Transverse colon (tissue), 4 donors: ENCODE data around the gene GRM7. TPM values are rescaled to one million over a fixed set of nuclear protein-coding genes. Genes with fewer than 3 reads are reported as not detected.

Experiments used
- DNase-seq: peaks from one replicate; pipeline ENCODE4 v3.0.0-alpha.2; 2019
- H3K27ac ChIP-seq, 4 donors: fragments of 200-600 bp; sonication (generic); 2 replicates each; pipeline ENCODE4 v1.5.1; 2016 to 2018; ENCODE audit warnings: inconsistent platforms in 4 of 4
- H3K27me3 ChIP-seq: fragments of 200-600 bp; sonication (generic); 2 replicates; pipeline ENCODE4 v1.5.1; 2017; ENCODE audit warnings: inconsistent platforms
- H3K36me3 ChIP-seq, 4 donors: fragments of 200-600 bp; sonication (generic); 2 replicates each; pipeline ENCODE4 v1.5.1; 2017 to 2019; ENCODE audit warnings: inconsistent platforms in 4 of 4
- H3K4me1 ChIP-seq, 4 donors: fragments of 200-600 bp; sonication (generic); 2 replicates each; pipeline ENCODE4 v1.5.1; 2017 to 2020; ENCODE audit warnings: inconsistent platforms in 4 of 4
- H3K4me3 ChIP-seq, 4 donors: fragments of 200-600 bp; sonication (generic); 1 replicate in 1 of 4; 2 replicates in 3 of 4; pipeline versions ENCODE4 v1.5.1 to v1.6.1; 2017 to 2019; ENCODE audit warnings: inconsistent platforms in 4 of 4
- H3K9me3 ChIP-seq, 2 donors: fragments of 200-600 bp; sonication (generic); 2 replicates each; pipeline ENCODE4 v1.5.1; 2017 to 2019; ENCODE audit warnings: inconsistent platforms in 2 of 2
- EP300 ChIP-seq: sonication (generic); formaldehyde crosslinking; IDR thresholded peaks from one replicate; pipeline ENCODE4 v1.6.1; 2017; ENCODE audit warnings: antibody characterized with exemption, low read depth
- POLR2A ChIP-seq: fragments of 450-650 bp; IDR thresholded peaks from one replicate; pipeline ENCODE4 v1.6.1; 2016; ENCODE audit warnings: antibody characterized with exemption, mild to moderate bottlenecking, moderate library complexity
- POLR2AphosphoS5 ChIP-seq, 3 donors: sonication (generic); formaldehyde crosslinking; IDR thresholded peaks; one replicate each; pipeline ENCODE4 v1.6.1; 2016; ENCODE audit warnings: antibody characterized with exemption in 3 of 3
- WGBS, 2 donors: methylation state at CpG; one replicate each; pipeline ENCODE4 v1.1.5; 2018; ENCODE audit warnings: low coverage in 1 of 2; 5-methylcytosine and 5-hydroxymethylcytosine counted together
- in situ Hi-C, 4 donors: fragments of 200-750 bp; cut with MboI; loops; one replicate each; pipeline versions ENCODE4 v1.15.0 to v1.15.1; 2017; ENCODE audit warnings: low sequenced_read_pairs in 3 of 4, low pct_ligation_motif_present in 1 of 4, low pct_unique_long_range_greater_than_20kb in 1 of 4
- intact Hi-C: fragments of 100-400 bp; cut with DNase I; formaldehyde crosslinking; loops from one replicate; pipeline ENCODE4 v1.15.1; 2023; ENCODE audit warnings: low total_unique reads
- total RNA-seq, 4 donors: library from RNA; depleted of rRNA; stranded (reverse); fragments of >200 nt; gene quantifications; one replicate each; pipeline ENCODE4 v1.1.0, GENCODE V29; 2016
- TF ChIP-seq, protein P1 (sequence below), 5 experiments: fragments of 200-600 bp in 3 of 5; fragments of 450-650 bp in 2 of 5; sonication (generic) in 3 of 5; IDR thresholded peaks; 1 replicate in 2 of 5; 2 replicates in 3 of 5; pipeline ENCODE4 v1.5.1; 2016 to 2017; ENCODE audit warnings: antibody characterized with exemption in 5 of 5, inconsistent platforms in 3 of 5, mild to moderate bottlenecking in 2 of 5, moderate library complexity in 1 of 5

Gene GRM7
- total RNA-seq, 4 donors from 2014 or later: 0.14 to 0.20 (median 0.16) TPM; not detected in 1

- Histone ChIP-seq H3K27ac (no peak overlapping the region), H3K27me3 (no peaks in the 10 kb centered on the region), H3K4me1 (no peaks in the 10 kb centered on the region), H3K9me3 (no peaks in the 10 kb centered on the region), H3K36me3 (no peaks in the 10 kb centered on the region), H3K4me3 (no peak overlapping the region)
- TF ChIP-seq POLR2AphosphoS5 (IDR thresholded peaks at IDR 0.05) (no peak), POLR2A (no peak), EP300 (no peak)
- TF ChIP-seq, protein P1, sequence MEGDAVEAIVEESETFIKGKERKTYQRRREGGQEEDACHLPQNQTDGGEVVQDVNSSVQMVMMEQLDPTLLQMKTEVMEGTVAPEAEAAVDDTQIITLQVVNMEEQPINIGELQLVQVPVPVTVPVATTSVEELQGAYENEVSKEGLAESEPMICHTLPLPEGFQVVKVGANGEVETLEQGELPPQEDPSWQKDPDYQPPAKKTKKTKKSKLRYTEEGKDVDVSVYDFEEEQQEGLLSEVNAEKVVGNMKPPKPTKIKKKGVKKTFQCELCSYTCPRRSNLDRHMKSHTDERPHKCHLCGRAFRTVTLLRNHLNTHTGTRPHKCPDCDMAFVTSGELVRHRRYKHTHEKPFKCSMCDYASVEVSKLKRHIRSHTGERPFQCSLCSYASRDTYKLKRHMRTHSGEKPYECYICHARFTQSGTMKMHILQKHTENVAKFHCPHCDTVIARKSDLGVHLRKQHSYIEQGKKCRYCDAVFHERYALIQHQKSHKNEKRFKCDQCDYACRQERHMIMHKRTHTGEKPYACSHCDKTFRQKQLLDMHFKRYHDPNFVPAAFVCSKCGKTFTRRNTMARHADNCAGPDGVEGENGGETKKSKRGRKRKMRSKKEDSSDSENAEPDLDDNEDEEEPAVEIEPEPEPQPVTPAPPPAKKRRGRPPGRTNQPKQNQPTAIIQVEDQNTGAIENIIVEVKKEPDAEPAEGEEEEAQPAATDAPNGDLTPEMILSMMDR (IDR thresholded peaks at IDR 0.05): no peak
- intact Hi-C loops (no loop called here), in situ Hi-C loops (no loop called here)
- no peak for DNase-seq
- WGBS, 2 donors: 83 to 84% methylated on average over 5 of the region's 5 CpGs
These were observed 388.7 kb downstream of the GRM7 start for GRCh38 chr3:7249493-7250076.

GRCh38 chr3:7254251-7254650 lies 393.3 kb downstream of the GRM7 start:
- TF ChIP-seq, protein P1 (IDR thresholded peaks at IDR 0.05): no peak
- TF ChIP-seq EP300: no peak
- no peak for TF ChIP-seq POLR2AphosphoS5 (IDR thresholded peaks at IDR 0.05)
- TF ChIP-seq POLR2A: no peak
- Histone ChIP-seq H3K4me1 (no peaks in the 10 kb centered on the region), H3K4me3 (no peak overlapping the region), H3K36me3 (no peaks in the 10 kb centered on the region), H3K27me3 (no peaks in the 10 kb centered on the region), H3K9me3 (no peaks in the 10 kb centered on the region), H3K27ac (no peak overlapping the region)
- WGBS, 2 donors: 54 to 61% methylated on average over 2 of the region's 2 CpGs
- in situ Hi-C loops (no loop called here), intact Hi-C loops (no loop called here)
- DNase-seq: no peak

DNA sequence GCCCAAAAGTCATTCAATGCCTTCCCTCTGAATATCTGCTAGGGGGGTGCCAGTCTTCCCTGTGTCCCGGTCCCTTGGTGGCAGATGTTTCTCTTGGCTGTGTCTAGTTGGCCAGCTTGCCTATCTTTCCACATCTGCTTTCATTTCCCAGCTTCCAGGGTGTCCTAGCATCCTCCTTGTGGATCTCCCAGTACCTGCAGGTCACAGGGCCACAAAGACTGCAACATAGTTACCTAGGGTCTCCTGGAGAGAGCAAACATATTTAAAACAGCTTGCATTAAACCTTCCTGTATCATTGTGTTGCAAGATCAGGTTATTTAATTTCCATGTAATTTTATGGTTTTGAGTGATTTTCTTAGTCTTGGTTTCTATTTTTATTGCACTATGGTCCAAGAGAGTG lies 400.1 kb downstream of the GRM7 start:
- no peaks in the 10 kb centered on the region for H3K36me3 ChIP-seq
- no peak for TF ChIP-seq POLR2AphosphoS5 (IDR thresholded peaks at IDR 0.05)
- no peaks in the 10 kb centered on the region for H3K27me3 ChIP-seq
- WGBS, 2 donors: 92% methylated on average over 1 of the region's 1 CpG; no CpG with 5 or more reads in 1 of the 2 donors
- DNase-seq: no peak
- no peaks in the 10 kb centered on the region for H3K9me3 ChIP-seq
- H3K4me1 ChIP-seq: no peaks in the 10 kb centered on the region
- in situ Hi-C loops (no loop called here), intact Hi-C loops (no loop called here)
- no peak overlapping the region for H3K27ac ChIP-seq
- no peak overlapping the region for H3K4me3 ChIP-seq

- Histone ChIP-seq H3K27ac (no peak overlapping the region), H3K27me3 (no peaks in the 10 kb centered on the region), H3K4me3 (no peak overlapping the region), H3K4me1 (no peaks in the 10 kb centered on the region), H3K9me3 (no peaks in the 10 kb centered on the region), H3K36me3 (no peaks in the 10 kb centered on the region)
- in situ Hi-C loops (no loop called here), intact Hi-C loops (no loop called here)
- 84% methylated on average over 12 of the region's 13 CpGs; no CpG with 5 or more reads in 1 of the 2 donors for WGBS, 2 donors
- DNase-seq: no peak
- TF ChIP-seq, protein P1 (IDR thresholded peaks at IDR 0.05): no peak
- TF ChIP-seq POLR2A (no peak), POLR2AphosphoS5 (IDR thresholded peaks at IDR 0.05) (no peak)
These were observed 402.7 kb downstream of the GRM7 start for GRCh38 chr3:7263347-7264195.
